ENCODE data around the gene PCGF1. TPM values are rescaled to one million over a fixed set of nuclear protein-coding genes. Genes with fewer than 3 reads are reported as not detected.

PCGF1 gene
- total RNA-seq, 4 donors from 2014 or later = 9.6 to 32.0 (median 19.1) TPM

GRCh38 chr2:74458938-74459363, 48.5 kb downstream of the PCGF1 start:
- no peak for DNase-seq (ENCODE audit: low spot score in 2 of 2)
- Histone ChIP-seq H3K27ac (peak overlapping the region in 3 of 4 donors; percentile 85 to 96 (median 87)), H3K36me3 (peaks cover 0 to 33% (median 0%) of the 10 kb centered on the region in 3 donors), H3K9me3 (no peaks in the 10 kb centered on the region), H3K4me1 (peaks cover 0 to 52% (median 29%) of the 10 kb centered on the region in 4 donors), H3K27me3 (no peaks in the 10 kb centered on the region), H3K4me3 (peak overlapping the region; percentile 68 to 70 (median 69))
- 1% methylated on average over 10 of the region's 10 CpGs for WGBS, 2 donors
- TF ChIP-seq EP300 (IDR thresholded peaks at IDR 0.05) (no peak), CTCF (IDR thresholded peaks at IDR 0.05) (no peak), POLR2A (IDR thresholded peaks at IDR 0.05) (no peak)

GRCh38 chr2:74458132-74458937, 49.2 kb downstream of the PCGF1 start, which contains the start of gene WBP1:
Gene WBP1 (plus strand): TSS chr2:74458438. CDS start chr2:74458603, 165 bp downstream.
- peaks cover 0 to 32% (median 0%) of the 10 kb centered on the region in 3 donors for H3K36me3 ChIP-seq
- DNase-seq (ENCODE audit: low spot score in 2 of 2) = peak; percentile 99 to 100
- peak within 1 kb of the TSS; percentile 59 to 97 (median 96) for H3K27ac ChIP-seq
- H3K4me1 ChIP-seq = peaks cover 0 to 45% (median 27%) of the 10 kb centered on the region in 4 donors
- H3K9me3 ChIP-seq = no peaks in the 10 kb centered on the region
- no peaks in the 10 kb centered on the region for H3K27me3 ChIP-seq
- TF ChIP-seq CTCF (IDR thresholded peaks at IDR 0.05) (peak in 2 of 5 experiments; percentile 58 to 67), POLR2A (IDR thresholded peaks at IDR 0.05) (peak; percentile 26 to 58), EP300 (IDR thresholded peaks at IDR 0.05) (peak; percentile 52 to 73)
- 0 to 1% methylated on average over 13 to 32 of the region's 38 CpGs for WGBS, 2 donors
- H3K4me3 ChIP-seq = peak within 1 kb of the TSS; percentile 68 to 70 (median 69)

GRCh38 chr2:74457549-74458131, 49.9 kb downstream of the PCGF1 start:
- Histone ChIP-seq H3K9me3 (no peaks in the 10 kb centered on the region), H3K36me3 (peaks cover 0 to 25% (median 0%) of the 10 kb centered on the region in 3 donors), H3K27ac (peak overlapping the region; percentile 59 to 97 (median 96)), H3K4me3 (peak overlapping the region; percentile 35 to 70 (median 58)), H3K27me3 (no peaks in the 10 kb centered on the region), H3K4me1 (peaks cover 0 to 44% (median 27%) of the 10 kb centered on the region in 4 donors)
- no peak for TF ChIP-seq CTCF (IDR thresholded peaks at IDR 0.05)
- peak in 1 of 2 donors; percentile 94 for TF ChIP-seq EP300 (IDR thresholded peaks at IDR 0.05)
- TF ChIP-seq POLR2A (IDR thresholded peaks at IDR 0.05) = peak; percentile 63 to 79
- 1% methylated on average over 38 to 42 of the region's 46 CpGs for WGBS, 2 donors
- peak in 1 of 2 donors; percentile 38 for DNase-seq (ENCODE audit: low spot score in 2 of 2)

- DNase-seq (ENCODE audit: low spot score in 2 of 2) = no peak
- peak overlapping the region; percentile 59 to 97 (median 96) for H3K27ac ChIP-seq
- H3K36me3 ChIP-seq = peaks cover 0 to 20% (median 0%) of the 10 kb centered on the region in 3 donors
- peak overlapping the region; percentile 35 to 70 (median 58) for H3K4me3 ChIP-seq
- no peaks in the 10 kb centered on the region for H3K27me3 ChIP-seq
- TF ChIP-seq CTCF (IDR thresholded peaks at IDR 0.05) (no peak), EP300 (IDR thresholded peaks at IDR 0.05) (no peak), POLR2A (IDR thresholded peaks at IDR 0.05) (no peak)
- H3K4me1 ChIP-seq = peaks cover 0 to 44% (median 27%) of the 10 kb centered on the region in 4 donors
- H3K9me3 ChIP-seq = no peaks in the 10 kb centered on the region
- 1 to 2% methylated on average over 25 to 26 of the region's 27 CpGs for WGBS, 2 donors
Measured at GRCh38 chr2:74457129-74457548, 50.4 kb downstream of the PCGF1 start.

Other genes with a start within 250 kb of the PCGF1 start
- gene SLC4A5, start 164.3 kb downstream of the PCGF1 start, total RNA-seq = 10 to 100 TPM in 1 of 4 donors, 1 to 10 TPM in 3; 4.2 to 22.9 (median 9.5) TPM
- gene DCTN1, start 127.4 kb downstream of the PCGF1 start, total RNA-seq = 100 to 1,000 TPM; 122 to 157 (median 140) TPM
- 10 to 100 TPM in 1 of 4 donors, 1 to 10 TPM in 3; 4.5 to 14.4 (median 5.3) TPM for gene C2orf81, start 86.1 kb downstream of the PCGF1 start, total RNA-seq
- gene WDR54, start 86.0 kb downstream of the PCGF1 start, total RNA-seq = 10 to 100 TPM in 3 of 4 donors, 1 to 10 TPM in 1; 9.6 to 25.2 (median 18.5) TPM
- 10 to 100 TPM; 83.4 to 93.1 (median 87.1) TPM for gene RTKN, start 65.8 kb downstream of the PCGF1 start, total RNA-seq
- 10 to 100 TPM; 15.1 to 40.6 (median 27.5) TPM for gene INO80B, start 52.6 kb downstream of the PCGF1 start, total RNA-seq
- 10 to 100 TPM; 35.7 to 84.6 (median 69.0) TPM for gene WBP1, start 49.3 kb downstream of the PCGF1 start, total RNA-seq
- 10 to 100 TPM; 30.2 to 52.5 (median 39.7) TPM for gene MOGS, start 42.3 kb downstream of the PCGF1 start, total RNA-seq
- gene MRPL53, start 35.0 kb downstream of the PCGF1 start, total RNA-seq = 10 to 100 TPM; 15.9 to 86.1 (median 34.4) TPM
- 10 to 100 TPM; 34.7 to 53.1 (median 39.4) TPM for gene CCDC142, start 24.7 kb downstream of the PCGF1 start, total RNA-seq
- 10 to 100 TPM; 14.6 to 43.3 (median 36.4) TPM for gene TTC31, start 24.6 kb downstream of the PCGF1 start, total RNA-seq
- 1 to 10 TPM in 2 of 4 donors, under 1 TPM in 2; 0.20 to 4.4 (median 1.6) TPM for gene LBX2, start 8.1 kb downstream of the PCGF1 start, total RNA-seq
- gene TLX2, start 6.8 kb upstream of the PCGF1 start, total RNA-seq = not detected
- gene DQX1, start 18.5 kb upstream of the PCGF1 start, total RNA-seq = 1 to 10 TPM in 1 of 4 donors, not detected in 3; 6.9 TPM
- 100 to 1,000 TPM; 111 to 207 (median 135) TPM for gene AUP1, start 22.0 kb upstream of the PCGF1 start, total RNA-seq
- gene HTRA2, start 22.2 kb upstream of the PCGF1 start, total RNA-seq = 10 to 100 TPM; 37.8 to 45.3 (median 42.5) TPM
- 10 to 100 TPM in 3 of 4 donors, 1 to 10 TPM in 1; 5.0 to 16.2 (median 13.5) TPM for gene LOXL3, start 46.2 kb upstream of the PCGF1 start, total RNA-seq
- 10 to 100 TPM; 22.2 to 34.2 (median 24.2) TPM for gene DOK1, start 47.0 kb upstream of the PCGF1 start, total RNA-seq
- gene M1AP, start 140.6 kb upstream of the PCGF1 start, total RNA-seq = under 1 TPM in 1 of 4 donors, not detected in 3; 0.21 TPM
- gene SEMA4F, start 146.6 kb upstream of the PCGF1 start, total RNA-seq = 10 to 100 TPM in 3 of 4 donors, 1 to 10 TPM in 1; 6.7 to 22.3 (median 11.2) TPM